HepG2 (cell line): ENCODE results near the gene TEX261. TPM values are rescaled to one million over a fixed set of nuclear protein-coding genes. Genes with fewer than 3 reads are reported as not detected.

Experiments
- ATAC-seq: fragments of 200-7000 bp; cut with Tn5 transposase; 3 replicates; pipeline ENCODE4 v1.9.1; 2020; ENCODE audit warnings: mild to moderate bottlenecking, moderate library complexity
- BruUV-seq: library from RNA; stranded (reverse); fragments of 400-500 nt; replicated peaks from 2 replicates; lab custom pipeline; 2021; lab: Mats Ljungman, UMichigan
- CTCF ChIA-PET: fragments of 300-600 bp; formaldehyde crosslinking; extraction: SDS; loops from one replicate; lab custom pipeline; 2021; ENCODE audit warnings: low total read pairs, inconsistent platforms, low intra/inter-chr PET ratio; lab: Yijun Ruan, JAX
- POLR2A ChIA-PET: fragments of 350-600 bp; sonication (Branson Sonifier 250); formaldehyde crosslinking; loops from one replicate; lab custom pipeline; 2020; ENCODE audit warnings: antibody characterized with exemption, inconsistent platforms; lab: Yijun Ruan, JAX
- DNase-seq: peaks from one replicate; pipeline ENCODE4 v3.0.0-alpha.2; 2015; ENCODE audit warnings: low spot score
- FAIRE-seq: peaks from 3 replicates; lab custom pipeline; 2011; peaks lifted over from hg19 to GRCh38; lab: Jason Lieb, UNC
- H2AFZ ChIP-seq: one replicate; pipeline ENCODE4 v1.6.1; 2011; ENCODE audit warnings: low read length, inconsistent platforms
- H3K27ac ChIP-seq: fragments of 300-600 bp; 3 replicates; pipeline ENCODE4 v1.8.0; 2011; ENCODE audit warnings: mixed run types, mild to moderate bottlenecking, mixed read lengths, low read length, inconsistent platforms; ENCODE audit not compliant: insufficient read depth; ENCODE audit errors: extremely low read length
- H3K27me3 ChIP-seq, 2 experiments: fragments of 200-600 bp in 1 of 2; 2 replicates in 1 of 2; 3 replicates in 1 of 2; pipeline versions ENCODE4 v1.6.0 to v1.8.0; 2011; ENCODE audit warnings: low read length in 2 of 2, mild to moderate bottlenecking in 2 of 2, moderate library complexity in 2 of 2, inconsistent platforms in 1 of 2; ENCODE audit not compliant: insufficient read depth in 2 of 2, control insufficient read depth in 1 of 2
- H3K36me3 ChIP-seq, 2 experiments: fragments of 200-600 bp in 1 of 2; replicated peaks in 1 of 2; 2 replicates in 1 of 2; 3 replicates in 1 of 2; pipeline versions ENCODE4 v1.5.1 to v1.8.0; 2011; ENCODE audit warnings: low read length in 2 of 2, inconsistent platforms in 1 of 2; ENCODE audit not compliant: insufficient read depth in 2 of 2, control insufficient read depth in 1 of 2
- H3K4me1 ChIP-seq: 2 replicates; pipeline ENCODE4 v1.5.1; 2012; ENCODE audit warnings: low read length, inconsistent platforms; ENCODE audit not compliant: insufficient read depth
- H3K4me2 ChIP-seq: 2 replicates; pipeline ENCODE4 v1.6.0; 2011; ENCODE audit warnings: low read depth, low read length, inconsistent platforms
- H3K4me3 ChIP-seq, 3 experiments: fragments of 200-600 bp in 1 of 3; sonication (generic), shearing (Covaris generic) in 1 of 3; replicated peaks in 1 of 3; 2 replicates each; pipeline ENCODE4 v1.5.1; 2011 to 2016; ENCODE audit warnings: low read length in 3 of 3, inconsistent platforms in 2 of 3, low read depth in 2 of 3, mild to moderate bottlenecking in 2 of 3, control low read depth in 1 of 3, mixed read lengths in 1 of 3; ENCODE audit not compliant: insufficient read depth in 1 of 3
- H3K79me2 ChIP-seq: one replicate; pipeline ENCODE4 v1.6.1; 2011; ENCODE audit warnings: low read length, inconsistent platforms; ENCODE audit not compliant: insufficient read depth
- H3K9ac ChIP-seq: 2 replicates; pipeline ENCODE4 v1.6.0; 2011; ENCODE audit warnings: mild to moderate bottlenecking, low read depth, low read length, inconsistent platforms; ENCODE audit not compliant: insufficient read depth
- H3K9me3 ChIP-seq: 2 replicates; pipeline ENCODE4 v1.5.1; 2012; ENCODE audit warnings: mild to moderate bottlenecking, low read length
- H4K20me1 ChIP-seq: 2 replicates; pipeline ENCODE4 v1.6.0; 2011; ENCODE audit warnings: inconsistent platforms, mild to moderate bottlenecking, low read length, moderate library complexity; ENCODE audit not compliant: insufficient read depth
- BCL6 ChIP-seq: IDR thresholded peaks from 2 replicates; pipeline ENCODE4 v1.6.1; 2016; ENCODE audit warnings: missing genetic modification reagents, missing compliant biosample characterization
- GLI4 ChIP-seq: sonication (generic); formaldehyde crosslinking; IDR thresholded peaks from 2 replicates; pipeline ENCODE4 v1.5.1; 2020; ENCODE audit warnings: missing genetic modification reagents, mild to moderate bottlenecking, moderate library complexity, borderline replicate concordance
- KDM2A ChIP-seq: sonication (generic); formaldehyde crosslinking; IDR thresholded peaks from 2 replicates; pipeline ENCODE4 v1.4.0; 2020; ENCODE audit warnings: low read depth, missing genetic modification reagents, borderline replicate concordance
- SETDB1 ChIP-seq: sonication (generic); formaldehyde crosslinking; IDR thresholded peaks from 2 replicates; pipeline ENCODE4 v1.5.1; 2020; ENCODE audit warnings: missing genetic modification reagents, mild to moderate bottlenecking, borderline replicate concordance
- YEATS4 ChIP-seq: sonication (generic); formaldehyde crosslinking; IDR thresholded peaks from 2 replicates; pipeline ENCODE4 v1.4.0; 2020; ENCODE audit warnings: missing genetic modification reagents, borderline replicate concordance
- ZBTB42 ChIP-seq: sonication (generic); formaldehyde crosslinking; IDR thresholded peaks from 2 replicates; pipeline ENCODE4 v1.5.0; 2020; ENCODE audit warnings: mild to moderate bottlenecking, missing genetic modification reagents
- ZNF138 ChIP-seq: sonication (generic); formaldehyde crosslinking; IDR thresholded peaks from 2 replicates; pipeline ENCODE4 v1.5.0; 2020; ENCODE audit warnings: mild to moderate bottlenecking, low read depth, missing genetic modification reagents
- ZNF230 ChIP-seq: sonication (generic); formaldehyde crosslinking; IDR thresholded peaks from 2 replicates; pipeline ENCODE4 v1.4.0; 2020; ENCODE audit warnings: mild to moderate bottlenecking, missing genetic modification reagents
- ZNF251 ChIP-seq: sonication (generic); formaldehyde crosslinking; IDR thresholded peaks from 2 replicates; pipeline ENCODE4 v1.9.0; 2021; ENCODE audit warnings: mild to moderate bottlenecking, missing genetic modification reagents
- ZNF430 ChIP-seq: sonication (generic); formaldehyde crosslinking; IDR thresholded peaks from 2 replicates; pipeline ENCODE4 v1.9.0; 2021; ENCODE audit warnings: mild to moderate bottlenecking, missing genetic modification reagents
- ZNF776 ChIP-seq: sonication (generic); formaldehyde crosslinking; IDR thresholded peaks from 2 replicates; pipeline ENCODE4 v1.4.0; 2020; ENCODE audit warnings: mild to moderate bottlenecking, missing genetic modification reagents
- ZSCAN21 ChIP-seq: sonication (generic); formaldehyde crosslinking; IDR thresholded peaks from 2 replicates; pipeline ENCODE4 v1.8.0; 2022; ENCODE audit warnings: mild to moderate bottlenecking, missing genetic modification reagents, moderate library complexity, borderline replicate concordance
- WGBS: methylation state at CpG from one replicate; pipeline ENCODE4 v1.1.6; 2017; ENCODE audit warnings: low lambda C conversion rate; 5-methylcytosine and 5-hydroxymethylcytosine counted together
- in situ Hi-C: cut with HindIII; loops from 2 replicates; pipeline ENCODE4 v1.10.0; 2017; ENCODE audit warnings: low pct_unique_long_range_greater_than_20kb; ENCODE audit not compliant: extremely low pct_ligation_motif_present
- intact Hi-C: fragments of 100-400 bp; cut with micrococcal nuclease; formaldehyde crosslinking; loops from one replicate; pipeline ENCODE4 v1.10.0; 2022; ENCODE audit not compliant: unreplicated experiment
- polyA plus RNA-seq, 8 experiments: library from polyadenylated mRNA; depleted of rRNA in 3 of 8; stranded (reverse) in 7 of 8; unstranded in 1 of 8; fragments of >200 nt; fragmentation: Illumina TruSeq in 4 of 8; extraction: Trizol in 4 of 8; gene quantifications; 2 replicates each; pipeline versions ENCODE4 v1.2.1 to v1.2.3, GENCODE V29; 2011 to 2016; ENCODE audit warnings: low read depth in 4 of 8, missing spikeins in 1 of 8, mixed read lengths in 1 of 8; ENCODE audit not compliant: insufficient read depth in 1 of 8
- total RNA-seq, 5 experiments: library from RNA; depleted of rRNA; stranded (reverse); fragments of >200 nt; fragmentation: Illumina TruSeq; extraction: Trizol; gene quantifications; 2 replicates each; pipeline ENCODE4 v1.2.3, GENCODE V29; 2016; ENCODE audit warnings: low read depth in 1 of 5
- TF ChIP-seq, protein P1 (sequence below): sonication (generic); formaldehyde crosslinking; IDR thresholded peaks from 2 replicates; pipeline ENCODE4 v1.4.0; 2020; ENCODE audit warnings: mild to moderate bottlenecking, missing genetic modification reagents
- TF ChIP-seq, protein P2 (sequence below): sonication (generic); formaldehyde crosslinking; IDR thresholded peaks from 2 replicates; pipeline ENCODE4 v1.4.0; 2020; ENCODE audit warnings: mild to moderate bottlenecking, missing genetic modification reagents
- TF ChIP-seq, protein P3 (sequence below): sonication (generic); formaldehyde crosslinking; IDR thresholded peaks from 2 replicates; pipeline ENCODE4 v1.5.1; 2020; ENCODE audit warnings: mild to moderate bottlenecking, missing genetic modification reagents, moderate library complexity
- TF ChIP-seq, protein P4 (sequence below): sonication (generic); formaldehyde crosslinking; IDR thresholded peaks from 2 replicates; pipeline ENCODE4 v1.4.0; 2020; ENCODE audit warnings: mild to moderate bottlenecking, missing genetic modification reagents, borderline replicate concordance
- TF ChIP-seq, protein P5 (sequence below): sonication (generic); formaldehyde crosslinking; IDR thresholded peaks from 2 replicates; pipeline ENCODE4 v1.8.0; 2023; ENCODE audit warnings: mild to moderate bottlenecking, missing genetic modification reagents

TEX261 gene
- total and polyA plus RNA-seq, 2 of the 13 experiments (the other 11 are each of a cell fraction or from before 2014, with no cell fraction given) = 43.8 to 78.7 TPM

DNA sequence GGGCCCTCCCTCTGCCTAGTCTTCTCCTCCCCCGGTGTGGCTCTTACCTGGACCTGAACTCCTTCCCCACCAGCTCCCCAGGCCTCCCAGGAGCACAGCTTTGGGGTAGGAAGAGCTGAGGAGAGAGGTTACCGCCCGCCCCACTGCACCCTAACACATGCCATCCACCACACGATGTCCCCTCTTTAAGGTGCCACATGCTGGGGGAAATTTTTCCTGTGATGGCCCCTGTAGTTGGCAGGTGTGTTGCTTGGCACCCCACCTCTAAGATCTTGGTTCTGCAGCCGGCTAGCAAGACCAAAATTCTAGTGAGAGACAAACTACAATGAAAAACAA is 6.9 kb upstream of the TEX261 start:
- WGBS = 48% methylated on average over 5 of the region's 5 CpGs
- FAIRE-seq (no peak), ATAC-seq (peak; percentile 14), DNase-seq (no peak)
- BruUV-seq = no TSS peak
- Histone ChIP-seq H3K9ac (peak overlapping the region; percentile 4; the same call in 1 of the 2 replicates), H4K20me1 (no peaks in the 10 kb centered on the region), H3K4me1 (peaks cover 57% of the 10 kb centered on the region), H3K36me3 (no peaks in the 10 kb centered on the region), H3K9me3 (no peaks in the 10 kb centered on the region), H3K79me2 (no peaks in the 10 kb centered on the region), H3K27ac (no peak overlapping the region), H3K4me2 (peak overlapping the region; percentile 99), H3K27me3 (peaks cover 0 to 9% of the 10 kb centered on the region in 2 experiments; a peak in 2 of 5 replicates), H3K4me3 (peak overlapping the region; percentile 53 to 81 (median 71)), H2AFZ (peak overlapping the region; percentile 57)
- ChIA-PET CTCF (interaction anchor here (2.0 kb wide), 1 partner anchor 37 kb away, joined by 8 read pairs; no protein-coding TSS in a partner anchor), POLR2A (interaction anchor here (1.0 to 2.9 kb wide), 5 partner anchors 19 to 129 kb away, joined by 3 to 21 read pairs (median 7); partner anchors contain the start of genes MCEE, MPHOSPH10 and NAGK)
- in situ Hi-C loops = no loop called here
- intact Hi-C loops = no loop called here
- TF ChIP-seq ZNF251 (CRISPR knock-in tag) (no peak), YEATS4 (CRISPR knock-in tag) (peak; percentile 21; the same call in 1 of the 2 replicates), BCL6 (CRISPR knock-in tag) (no peak), ZNF138 (CRISPR knock-in tag) (no peak), ZNF776 (CRISPR knock-in tag) (0 out of 2 replicates have a peak, but pooled peaks have one; percentile 63), ZBTB42 (CRISPR knock-in tag) (0 out of 2 replicates have a peak, but pooled peaks have one; percentile 27), SETDB1 (CRISPR knock-in tag) (no peak), KDM2A (CRISPR knock-in tag) (no peak), ZNF430 (CRISPR knock-in tag) (no peak), ZSCAN21 (0 out of 2 replicates have a peak, but pooled peaks have one; percentile 2), ZNF230 (CRISPR knock-in tag) (no peak), GLI4 (CRISPR knock-in tag) (0 out of 2 replicates have a peak, but pooled peaks have one; percentile 69)
- TF ChIP-seq, protein P1, sequence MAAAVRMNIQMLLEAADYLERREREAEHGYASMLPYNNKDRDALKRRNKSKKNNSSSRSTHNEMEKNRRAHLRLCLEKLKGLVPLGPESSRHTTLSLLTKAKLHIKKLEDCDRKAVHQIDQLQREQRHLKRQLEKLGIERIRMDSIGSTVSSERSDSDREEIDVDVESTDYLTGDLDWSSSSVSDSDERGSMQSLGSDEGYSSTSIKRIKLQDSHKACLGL = 0 out of 2 replicates have a peak, but pooled peaks have one; percentile 12
- TF ChIP-seq, protein P2, sequence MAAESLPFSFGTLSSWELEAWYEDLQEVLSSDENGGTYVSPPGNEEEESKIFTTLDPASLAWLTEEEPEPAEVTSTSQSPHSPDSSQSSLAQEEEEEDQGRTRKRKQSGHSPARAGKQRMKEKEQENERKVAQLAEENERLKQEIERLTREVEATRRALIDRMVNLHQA (CRISPR knock-in tag) = no peak
- TF ChIP-seq, protein P3, sequence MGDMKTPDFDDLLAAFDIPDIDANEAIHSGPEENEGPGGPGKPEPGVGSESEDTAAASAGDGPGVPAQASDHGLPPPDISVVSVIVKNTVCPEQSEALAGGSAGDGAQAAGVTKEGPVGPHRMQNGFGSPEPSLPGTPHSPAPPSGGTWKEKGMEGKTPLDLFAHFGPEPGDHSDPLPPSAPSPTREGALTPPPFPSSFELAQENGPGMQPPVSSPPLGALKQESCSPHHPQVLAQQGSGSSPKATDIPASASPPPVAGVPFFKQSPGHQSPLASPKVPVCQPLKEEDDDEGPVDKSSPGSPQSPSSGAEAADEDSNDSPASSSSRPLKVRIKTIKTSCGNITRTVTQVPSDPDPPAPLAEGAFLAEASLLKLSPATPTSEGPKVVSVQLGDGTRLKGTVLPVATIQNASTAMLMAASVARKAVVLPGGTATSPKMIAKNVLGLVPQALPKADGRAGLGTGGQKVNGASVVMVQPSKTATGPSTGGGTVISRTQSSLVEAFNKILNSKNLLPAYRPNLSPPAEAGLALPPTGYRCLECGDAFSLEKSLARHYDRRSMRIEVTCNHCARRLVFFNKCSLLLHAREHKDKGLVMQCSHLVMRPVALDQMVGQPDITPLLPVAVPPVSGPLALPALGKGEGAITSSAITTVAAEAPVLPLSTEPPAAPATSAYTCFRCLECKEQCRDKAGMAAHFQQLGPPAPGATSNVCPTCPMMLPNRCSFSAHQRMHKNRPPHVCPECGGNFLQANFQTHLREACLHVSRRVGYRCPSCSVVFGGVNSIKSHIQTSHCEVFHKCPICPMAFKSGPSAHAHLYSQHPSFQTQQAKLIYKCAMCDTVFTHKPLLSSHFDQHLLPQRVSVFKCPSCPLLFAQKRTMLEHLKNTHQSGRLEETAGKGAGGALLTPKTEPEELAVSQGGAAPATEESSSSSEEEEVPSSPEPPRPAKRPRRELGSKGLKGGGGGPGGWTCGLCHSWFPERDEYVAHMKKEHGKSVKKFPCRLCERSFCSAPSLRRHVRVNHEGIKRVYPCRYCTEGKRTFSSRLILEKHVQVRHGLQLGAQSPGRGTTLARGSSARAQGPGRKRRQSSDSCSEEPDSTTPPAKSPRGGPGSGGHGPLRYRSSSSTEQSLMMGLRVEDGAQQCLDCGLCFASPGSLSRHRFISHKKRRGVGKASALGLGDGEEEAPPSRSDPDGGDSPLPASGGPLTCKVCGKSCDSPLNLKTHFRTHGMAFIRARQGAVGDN (CRISPR knock-in tag) = peak; percentile 63
- TF ChIP-seq, protein P4, sequence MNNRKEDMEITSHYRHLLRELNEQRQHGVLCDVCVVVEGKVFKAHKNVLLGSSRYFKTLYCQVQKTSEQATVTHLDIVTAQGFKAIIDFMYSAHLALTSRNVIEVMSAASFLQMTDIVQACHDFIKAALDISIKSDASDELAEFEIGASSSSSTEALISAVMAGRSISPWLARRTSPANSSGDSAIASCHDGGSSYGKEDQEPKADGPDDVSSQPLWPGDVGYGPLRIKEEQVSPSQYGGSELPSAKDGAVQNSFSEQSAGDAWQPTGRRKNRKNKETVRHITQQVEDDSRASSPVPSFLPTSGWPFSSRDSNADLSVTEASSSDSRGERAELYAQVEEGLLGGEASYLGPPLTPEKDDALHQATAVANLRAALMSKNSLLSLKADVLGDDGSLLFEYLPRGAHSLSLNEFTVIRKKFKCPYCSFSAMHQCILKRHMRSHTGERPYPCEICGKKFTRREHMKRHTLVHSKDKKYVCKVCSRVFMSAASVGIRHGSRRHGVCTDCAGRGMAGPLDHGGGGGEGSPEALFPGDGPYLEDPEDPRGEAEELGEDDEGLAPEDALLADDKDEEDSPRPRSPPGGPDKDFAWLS (CRISPR knock-in tag) = no peak
- TF ChIP-seq, protein P5, sequence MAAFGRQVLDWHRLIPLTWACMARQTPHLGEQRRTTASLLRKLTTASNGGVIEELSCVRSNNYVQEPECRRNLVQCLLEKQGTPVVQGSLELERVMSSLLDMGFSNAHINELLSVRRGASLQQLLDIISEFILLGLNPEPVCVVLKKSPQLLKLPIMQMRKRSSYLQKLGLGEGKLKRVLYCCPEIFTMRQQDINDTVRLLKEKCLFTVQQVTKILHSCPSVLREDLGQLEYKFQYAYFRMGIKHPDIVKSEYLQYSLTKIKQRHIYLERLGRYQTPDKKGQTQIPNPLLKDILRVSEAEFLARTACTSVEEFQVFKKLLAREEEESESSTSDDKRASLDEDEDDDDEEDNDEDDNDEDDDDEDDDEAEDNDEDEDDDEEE = peak; percentile 80; the same call in 1 of the 2 replicates
